Upper lobe of left lung (tissue), 6 donors: ENCODE measurements around the gene POGZ. TPM values are rescaled to one million over a fixed set of nuclear protein-coding genes. Genes with fewer than 3 reads are reported as not detected.
A peak's percentile ranks its signal among the peaks of the same experiment; 100 is the strongest.

Source experiments
- ATAC-seq, 2 donors: fragments of 200-7000 bp; cut with Tn5 transposase; one replicate each; pipeline ENCODE4 v1.9.1; 2022; ENCODE audit warnings: mild to moderate bottlenecking in 2 of 2, moderate library complexity in 2 of 2; ENCODE audit not compliant: low FRiP score in 2 of 2
- DNase-seq, 2 donors: peaks; one replicate each; pipeline ENCODE4 v3.0.0-alpha.2; 2019 to 2020
- H3K27ac ChIP-seq, 4 donors: fragments of 200-600 bp; sonication (generic); one replicate each; pipeline ENCODE4 v1.5.1; 2016 to 2019
- H3K27me3 ChIP-seq, 4 donors: fragments of 200-600 bp; sonication (generic); one replicate each; pipeline ENCODE4 v1.5.1; 2017 to 2019
- H3K36me3 ChIP-seq, 4 donors: fragments of 200-600 bp; sonication (generic); one replicate each; pipeline ENCODE4 v1.5.1; 2016 to 2019
- H3K4me1 ChIP-seq, 4 donors: fragments of 200-600 bp; sonication (generic); one replicate each; pipeline ENCODE4 v1.5.1; 2018 to 2019
- H3K4me3 ChIP-seq, 4 donors: fragments of 200-600 bp; sonication (generic); one replicate each; pipeline ENCODE4 v1.5.1; 2017 to 2019; ENCODE audit warnings: mild to moderate bottlenecking in 2 of 4, moderate library complexity in 1 of 4
- H3K9me3 ChIP-seq, 4 donors: fragments of 200-600 bp; sonication (generic); one replicate each; pipeline ENCODE4 v1.5.1; 2018 to 2019
- CTCF ChIP-seq, 6 experiments: fragments of 450-650 bp in 4 of 6; fragments of 200-600 bp in 2 of 6; sonication (generic) in 2 of 6; IDR thresholded peaks; one replicate each; pipeline ENCODE4 v1.5.1; 2016 to 2019; ENCODE audit warnings: antibody characterized with exemption in 6 of 6
- EP300 ChIP-seq, 4 donors: sonication (generic); formaldehyde crosslinking; IDR thresholded peaks; one replicate each; pipeline ENCODE4 v1.5.1; 2017; ENCODE audit warnings: antibody characterized with exemption in 4 of 4, control low read depth in 2 of 4
- POLR2A ChIP-seq, 4 donors: fragments of 450-650 bp; IDR thresholded peaks; one replicate each; pipeline ENCODE4 v1.5.1; 2016 to 2017; ENCODE audit warnings: antibody characterized with exemption in 4 of 4, mild to moderate bottlenecking in 2 of 4
- POLR2AphosphoS5 ChIP-seq, 2 donors: sonication (generic); formaldehyde crosslinking; IDR thresholded peaks; one replicate each; pipeline ENCODE4 v1.5.1; 2017; ENCODE audit warnings: antibody characterized with exemption in 2 of 2
- WGBS, 2 donors: methylation state at CpG; one replicate each; pipeline ENCODE4 v1.1.5; 2017 to 2018; 5-methylcytosine and 5-hydroxymethylcytosine counted together
- total RNA-seq, 6 donors: library from RNA; depleted of rRNA in 4 of 6; stranded (reverse); fragments of >200 nt in 4 of 6; gene quantifications; one replicate each; pipeline versions ENCODE4 v1.1.0 to v1.2.1, GENCODE V29; 2016 to 2021
- donor health status: DM: no; HTN: no; CAD: no; lungs with moderate emphysema.
- donor health status: DM: no; HTN: yes; CAD: no; lungs with severe emphysema.

POGZ gene
- total RNA-seq, 6 donors from 2014 or later, result 34.2 to 148 (median 67.9) TPM

DNA sequence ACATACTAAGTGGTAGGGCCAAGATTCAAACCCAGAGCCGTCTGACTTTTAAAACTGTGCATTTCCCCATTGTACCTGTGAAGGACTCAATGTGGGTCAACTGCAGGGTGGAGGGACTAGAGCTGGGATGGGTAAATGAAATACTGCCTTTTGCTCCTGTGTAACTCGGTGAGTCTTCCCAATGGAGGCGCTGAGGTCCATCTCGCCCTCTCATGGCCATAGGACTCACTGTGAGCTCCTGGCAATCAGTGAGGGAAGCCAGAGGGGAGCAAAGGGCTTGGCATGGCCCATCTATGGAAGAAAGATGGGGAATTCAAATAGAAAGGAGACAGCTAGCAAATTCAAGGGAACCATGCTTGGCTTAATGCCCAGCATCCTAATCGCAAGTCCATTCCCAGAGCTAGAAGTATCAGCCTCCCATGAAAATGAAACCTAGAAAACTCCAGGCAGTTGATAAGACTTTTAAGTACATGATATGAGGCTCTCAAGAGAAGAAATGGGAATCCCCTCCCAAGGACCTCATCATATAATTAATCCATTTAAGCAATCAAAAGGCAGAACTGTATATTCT is 26.5 kb upstream of the POGZ start:
- no peak overlapping the region for H3K27ac ChIP-seq
- H3K4me1 ChIP-seq, result no peaks in the 10 kb centered on the region
- ATAC-seq (no peak), DNase-seq (no peak)
- no peaks in the 10 kb centered on the region for H3K36me3 ChIP-seq
- no peak overlapping the region for H3K4me3 ChIP-seq
- TF ChIP-seq POLR2A (IDR thresholded peaks at IDR 0.05), result no peak
- TF ChIP-seq EP300 (IDR thresholded peaks at IDR 0.05), result no peak
- no peak for TF ChIP-seq CTCF (IDR thresholded peaks at IDR 0.05)
- no peak for TF ChIP-seq POLR2AphosphoS5 (IDR thresholded peaks at IDR 0.05)
- 69 to 86% methylated on average over 5 of the region's 5 CpGs for WGBS, 2 donors
- no peaks in the 10 kb centered on the region for H3K27me3 ChIP-seq
- H3K9me3 ChIP-seq, result peaks cover 0 to 7% (median 5%) of the 10 kb centered on the region in 4 donors

- no peak overlapping the region for H3K4me3 ChIP-seq
- ATAC-seq (no peak), DNase-seq (no peak)
- H3K27me3 ChIP-seq, result no peaks in the 10 kb centered on the region
- H3K27ac ChIP-seq, result no peak overlapping the region
- no peaks in the 10 kb centered on the region for H3K36me3 ChIP-seq
- H3K4me1 ChIP-seq, result no peaks in the 10 kb centered on the region
- peaks cover 0 to 7% (median 5%) of the 10 kb centered on the region in 4 donors for H3K9me3 ChIP-seq
- 100% methylated on average over 1 of the region's 1 CpG for WGBS, 2 donors
- TF ChIP-seq POLR2AphosphoS5 (IDR thresholded peaks at IDR 0.05) (no peak), EP300 (IDR thresholded peaks at IDR 0.05) (no peak), POLR2A (IDR thresholded peaks at IDR 0.05) (no peak), CTCF (IDR thresholded peaks at IDR 0.05) (no peak)
These were observed 22.7 kb upstream of the POGZ start for GRCh38 chr1:151482017-151482416.

DNA sequence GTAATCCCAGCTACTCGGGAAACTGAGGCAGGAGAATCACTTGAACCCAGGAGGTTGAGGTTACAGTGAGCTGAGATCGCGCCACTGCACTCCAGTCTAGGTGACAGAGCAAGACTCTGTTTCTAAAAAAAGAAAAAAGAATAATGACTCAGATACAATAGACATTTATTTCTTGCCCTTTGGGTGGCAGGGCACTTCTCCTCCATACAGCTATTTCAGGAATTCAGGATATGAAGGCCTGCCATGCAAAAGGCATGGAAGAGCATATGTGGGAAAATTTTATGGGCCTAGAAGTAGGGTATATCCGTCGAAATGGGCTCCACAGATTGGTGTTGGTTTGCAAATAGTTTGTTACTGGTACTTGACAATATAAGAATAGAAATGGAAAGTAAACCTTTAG is 20.2 kb upstream of the POGZ start:
- TF ChIP-seq CTCF (IDR thresholded peaks at IDR 0.05) (no peak), EP300 (IDR thresholded peaks at IDR 0.05) (no peak), POLR2A (IDR thresholded peaks at IDR 0.05) (no peak), POLR2AphosphoS5 (IDR thresholded peaks at IDR 0.05) (no peak)
- no peak for ATAC-seq
- no peaks in the 10 kb centered on the region for H3K36me3 ChIP-seq
- H3K4me1 ChIP-seq, result no peaks in the 10 kb centered on the region
- no peak for DNase-seq
- H3K27ac ChIP-seq, result no peak overlapping the region
- 75 to 81% methylated on average over 5 of the region's 5 CpGs for WGBS, 2 donors
- H3K4me3 ChIP-seq, result no peak overlapping the region
- H3K27me3 ChIP-seq, result no peaks in the 10 kb centered on the region
- H3K9me3 ChIP-seq, result peaks cover 0 to 7% (median 5%) of the 10 kb centered on the region in 4 donors

GRCh38 chr1:151478923-151479322 is 19.6 kb upstream of the POGZ start:
- Histone ChIP-seq H3K27ac (peak overlapping the region in 1 of 4 donors; percentile 30), H3K4me3 (no peak overlapping the region), H3K36me3 (no peaks in the 10 kb centered on the region), H3K27me3 (no peaks in the 10 kb centered on the region), H3K4me1 (peaks cover 0 to under 1% (median 0%) of the 10 kb centered on the region in 4 donors), H3K9me3 (peaks cover 0 to 7% (median 5%) of the 10 kb centered on the region in 4 donors)
- 75% methylated on average over 2 of the region's 2 CpGs for WGBS, 2 donors
- TF ChIP-seq POLR2A (IDR thresholded peaks at IDR 0.05), result no peak
- DNase-seq (no peak), ATAC-seq (no peak)

DNA sequence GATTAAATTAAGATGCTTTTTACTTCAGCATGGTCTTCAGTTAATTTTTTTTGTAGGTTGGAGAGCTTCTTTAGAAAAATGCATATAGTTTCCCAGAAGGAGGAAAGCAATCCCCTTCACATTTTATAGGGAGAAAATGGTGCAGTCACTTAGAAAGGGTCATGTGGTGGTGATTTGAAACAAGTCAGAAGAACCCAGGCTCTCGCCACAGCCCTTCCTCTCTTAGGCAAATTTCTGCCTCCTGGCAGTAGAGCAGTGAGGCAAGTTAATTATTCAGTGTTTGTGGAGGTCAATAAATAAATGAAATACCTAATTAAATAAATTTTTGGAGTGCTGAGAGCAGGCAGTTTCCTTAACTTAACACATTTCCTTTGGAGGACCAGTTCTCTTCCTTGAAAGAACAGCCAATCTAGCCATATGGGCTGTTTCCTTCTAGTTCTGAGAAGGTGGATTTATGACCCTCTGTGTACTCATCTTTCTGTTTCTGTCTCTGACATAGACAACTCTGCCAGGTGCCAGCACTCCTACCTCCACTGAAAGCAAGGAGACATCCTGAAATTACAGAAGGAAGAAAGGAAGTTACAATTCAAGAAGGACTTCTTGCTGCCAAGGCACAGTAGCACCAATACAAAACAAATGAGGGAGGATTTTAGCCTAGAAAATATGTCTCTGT is 19.0 kb upstream of the POGZ start:
- TF ChIP-seq CTCF (IDR thresholded peaks at IDR 0.05), result no peak
- TF ChIP-seq POLR2AphosphoS5 (IDR thresholded peaks at IDR 0.05), result no peak
- Histone ChIP-seq H3K9me3 (peaks cover 0 to 7% (median 5%) of the 10 kb centered on the region in 4 donors), H3K27me3 (no peaks in the 10 kb centered on the region), H3K36me3 (no peaks in the 10 kb centered on the region), H3K27ac (peak overlapping the region in 2 of 4 donors; percentile 8 to 30), H3K4me1 (peaks cover 0 to 3% (median 2%) of the 10 kb centered on the region in 4 donors), H3K4me3 (no peak overlapping the region)
- DNase-seq (no peak), ATAC-seq (no peak)
- 89 to 93% methylated on average over 1 of the region's 1 CpG for WGBS, 2 donors
